HG02943 (cell line): ENCODE results near the gene GNE.
"Not testable (repeated sequence)": the region's sequence is repeated elsewhere in the genome, so short reads cannot be mapped to it uniquely, and the experiment has no call there.

Source experiments
- ATAC-seq: cut with Tn5 transposase; IDR thresholded peaks from one replicate; pipeline ENCODE4 v1.9.1; 2021; ENCODE audit warnings: mild to moderate bottlenecking, low read depth, moderate library complexity; ENCODE audit not compliant: unreplicated experiment

The GNE gene

GRCh38 chr9:36273354-36273753, 15.1 kb upstream of the GNE start:
- ATAC-seq = not testable (repeated sequence)

GRCh38 chr9:36268007-36268427, 9.8 kb upstream of the GNE start:
- ATAC-seq = no peak

GRCh38 chr9:36264896-36265295, 6.6 kb upstream of the GNE start:
- ATAC-seq = no peak

- ATAC-seq = no peak
Observed at GRCh38 chr9:36263683-36264082, 5.4 kb upstream of the GNE start.

GRCh38 chr9:36258996-36259533, 817 bp upstream of the GNE start:
- no peak for ATAC-seq

- no peak for ATAC-seq
Observed at GRCh38 chr9:36251428-36251827, 6.8 kb downstream of the GNE start.

GRCh38 chr9:36250079-36250478, 8.2 kb downstream of the GNE start:
- no peak for ATAC-seq

GRCh38 chr9:36249189-36249588, 9.1 kb downstream of the GNE start:
- ATAC-seq = no peak

GRCh38 chr9:36248061-36248460, 10.2 kb downstream of the GNE start:
- ATAC-seq = not testable (repeated sequence)

- ATAC-seq = no peak
Observed at GRCh38 chr9:36247356-36247755, 10.9 kb downstream of the GNE start.

- no peak for ATAC-seq
Observed at GRCh38 chr9:36245906-36246305, 12.3 kb downstream of the GNE start.

GRCh38 chr9:36239675-36240074, 18.6 kb downstream of the GNE start:
- not testable (repeated sequence) for ATAC-seq

- not testable (repeated sequence) for ATAC-seq
Observed at GRCh38 chr9:36239205-36239604, 19.0 kb downstream of the GNE start.

GRCh38 chr9:36237230-36237629, 21.0 kb downstream of the GNE start:
- no peak for ATAC-seq

GRCh38 chr9:36222449-36222848, 35.8 kb downstream of the GNE start:
- ATAC-seq = no peak

GRCh38 chr9:36221667-36222066, 36.6 kb downstream of the GNE start:
- ATAC-seq = no peak

GRCh38 chr9:36218411-36218901, 39.8 kb downstream of the GNE start:
- ATAC-seq = no peak

GRCh38 chr9:36218011-36218410, 40.2 kb downstream of the GNE start:
- no peak for ATAC-seq

- no peak for ATAC-seq
Observed at GRCh38 chr9:36217256-36217968, 40.8 kb downstream of the GNE start.

- ATAC-seq = no peak
Observed at GRCh38 chr9:36214571-36214970, 43.7 kb downstream of the GNE start.

GRCh38 chr9:36213989-36214388, 44.3 kb downstream of the GNE start:
- no peak for ATAC-seq

GRCh38 chr9:36213387-36213786, 44.9 kb downstream of the GNE start:
- no peak for ATAC-seq
